PC-9 (cell line): ENCODE data around the gene ERAP2. TPM values are rescaled to one million over a fixed set of nuclear protein-coding genes. Genes with fewer than 3 reads are reported as not detected.

Source experiments
- Bru-seq: library from RNA; stranded (reverse); fragments of 400-500 nt; gene quantifications from one replicate; lab custom pipeline; 2021; lab: Mats Ljungman, UMichigan
- BruChase-seq, 2 experiments: library from RNA; stranded (reverse); fragments of 400-500 nt; gene quantifications; one replicate each; lab custom pipeline; 2021; lab: Mats Ljungman, UMichigan
- BruUV-seq: library from RNA; stranded (reverse); fragments of 400-500 nt; replicated peaks from 2 replicates; lab custom pipeline; 2021; lab: Mats Ljungman, UMichigan
- CTCF ChIA-PET: fragments of 300-600 bp; sonication (Branson Sonifier 250); formaldehyde crosslinking; loops from one replicate; lab custom pipeline; 2022; ENCODE audit warnings: antibody characterized with exemption; lab: Charles Lee
- POLR2A ChIA-PET: fragments of 300-600 bp; sonication (Branson Sonifier 250); formaldehyde crosslinking; loops from one replicate; lab custom pipeline; 2022; ENCODE audit warnings: antibody characterized with exemption; ENCODE audit not compliant: unreplicated experiment; lab: Charles Lee
- DNase-seq, 2 experiments: peaks; one replicate each; pipeline versions ENCODE4 v3.0.0 to v3.0.0-alpha.2; 2015 to 2022; ENCODE audit warnings: mixed read lengths in 1 of 2
- H2AFZ ChIP-seq: fragments of 200-600 bp; sonication (generic); 2 replicates; pipeline ENCODE4 v1.8.1; 2017; ENCODE audit warnings: antibody characterized with exemption
- H3F3A ChIP-seq: fragments of 200-600 bp; sonication (generic); 2 replicates; pipeline ENCODE4 v1.8.1; 2017; ENCODE audit warnings: antibody characterized with exemption, mild to moderate bottlenecking, low read depth; ENCODE audit not compliant: insufficient read depth
- H3K27ac ChIP-seq: fragments of 200-600 bp; sonication (generic); 2 replicates; pipeline ENCODE4 v1.6.1; 2016; ENCODE audit warnings: mixed run types
- H3K27me3 ChIP-seq: fragments of 200-600 bp; sonication (generic); 2 replicates; pipeline ENCODE4 v1.6.1; 2016; ENCODE audit warnings: low read depth, mixed run types; ENCODE audit not compliant: insufficient read depth
- H3K36me3 ChIP-seq: fragments of 200-600 bp; sonication (generic); 2 replicates; pipeline ENCODE4 v1.6.1; 2016; ENCODE audit warnings: low read depth, mixed run types
- H3K4me1 ChIP-seq: fragments of 200-600 bp; sonication (generic); replicated peaks from 2 replicates; pipeline ENCODE4 v1.6.1; 2016; ENCODE audit warnings: mixed run types; ENCODE audit not compliant: insufficient read depth
- H3K4me2 ChIP-seq: fragments of 200-600 bp; sonication (generic); 2 replicates; pipeline ENCODE4 v1.6.1; 2017; ENCODE audit warnings: mixed run types
- H3K4me3 ChIP-seq: fragments of 200-600 bp; sonication (generic); 2 replicates; pipeline ENCODE4 v1.6.1; 2016; ENCODE audit warnings: mixed run types
- H3K79me2 ChIP-seq: fragments of 200-600 bp; sonication (generic); 2 replicates; pipeline ENCODE4 v1.6.1; 2017; ENCODE audit warnings: low read depth, mixed run types
- H3K9me2 ChIP-seq: fragments of 200-600 bp; sonication (generic); 2 replicates; pipeline ENCODE4 v1.8.1; 2017; ENCODE audit warnings: mild to moderate bottlenecking; ENCODE audit not compliant: insufficient read depth
- H3K9me3 ChIP-seq: fragments of 200-600 bp; sonication (generic); 2 replicates; pipeline ENCODE4 v1.8.1; 2016; ENCODE audit warnings: low read depth; ENCODE audit not compliant: insufficient read depth
- H4K20me1 ChIP-seq: fragments of 200-600 bp; sonication (generic); 2 replicates; pipeline ENCODE4 v1.8.1; 2017; ENCODE audit not compliant: insufficient read depth
- CTCF ChIP-seq: fragments of 200-600 bp; sonication (generic); conservative IDR thresholded peaks from 2 replicates; pipeline ENCODE4 v1.6.1; 2017; ENCODE audit warnings: mixed run types, antibody characterized with exemption, mild to moderate bottlenecking, moderate library complexity
- EZH2 ChIP-seq: fragments of 200-600 bp; sonication (generic); IDR thresholded peaks from 2 replicates; pipeline ENCODE4 v1.8.0; 2017; ENCODE audit warnings: antibody characterized with exemption, low read depth
- intact Hi-C: fragments of 100-400 bp; cut with micrococcal nuclease; formaldehyde crosslinking; loops from one replicate; pipeline ENCODE4 v1.10.0; 2022; ENCODE audit not compliant: unreplicated experiment
- long read RNA-seq: library from polyadenylated mRNA; stranded (forward); transcript quantifications from one replicate; pipeline ENCODE4 v2.0.0, GENCODE V29; 2022
- total RNA-seq: library from RNA; stranded (reverse); gene quantifications from 2 replicates; pipeline ENCODE4 v1.2.3, GENCODE V29; 2021

ERAP2 gene
- total RNA-seq (48.2 and 51.9 TPM in 2 replicates), Bru-seq, nascent RNA (percentile 60 among the genes with signal in this experiment), BruChase-seq, experiment 1, labeled RNA remaining after a 2-hour chase (percentile 65 among the genes with signal in this experiment), BruChase-seq, experiment 2, labeled RNA remaining after a 6-hour chase (percentile 67 among the genes with signal in this experiment)
- long read RNA-seq, full-length matches to known transcripts: 77 of 111 reads
- long read RNA-seq, partial matches to known transcripts: 22 of 111 reads
- long read RNA-seq, other reads (novel, unspliced or antisense): 12 of 111 reads

GRCh38 chr5:96876292-96876850 lies at the start of gene ERAP2:
Gene ERAP2, plus strand, starts transcription at chr5:96876500. Its CDS starts 3,186 bp downstream, at chr5:96879686.
- H3F3A ChIP-seq: peaks cover 16% of the 10 kb centered on the region; the same call in 1 of the 2 replicates
- peak in 1 of 2 experiments; percentile 60 for DNase-seq
- peaks cover 29% of the 10 kb centered on the region for H3K4me1 ChIP-seq
- no peak for TF ChIP-seq EZH2
- no peak for TF ChIP-seq CTCF
- H3K9me3 ChIP-seq: peaks cover 7% of the 10 kb centered on the region; the same call in 1 of the 2 replicates
- no peaks in the 10 kb centered on the region for H3K9me2 ChIP-seq
- no TSS peak for BruUV-seq
- no peaks in the 10 kb centered on the region for H4K20me1 ChIP-seq
- no peaks in the 10 kb centered on the region for H3K36me3 ChIP-seq
- no peaks in the 10 kb centered on the region for H3K27me3 ChIP-seq
- peak within 1 kb of the TSS; percentile 77 for H3K4me2 ChIP-seq
- H3K79me2 ChIP-seq: no peaks in the 10 kb centered on the region
- 0 out of 2 replicates have a peak within 1 kb of the TSS, but pooled peaks have one; percentile 1 for H3K27ac ChIP-seq
- ChIA-PET POLR2A (no interaction called here), CTCF (no interaction called here)
- H3K4me3 ChIP-seq: peak within 1 kb of the TSS; percentile 64
- H2AFZ ChIP-seq: peak within 1 kb of the TSS; percentile 91
- intact Hi-C loops: loop anchor here (5.0 to 10.0 kb wide), 2 partner anchors 69 to 118 kb away; partner anchors contain the start of gene ERAP1

GRCh38 chr5:96829297-96829696 lies 47.0 kb upstream of the ERAP2 start:
- ChIA-PET POLR2A (no interaction called here), CTCF (no interaction called here)
- Histone ChIP-seq H3K4me1 (peaks cover 5% of the 10 kb centered on the region), H3F3A (peaks cover 4% of the 10 kb centered on the region), H3K79me2 (no peaks in the 10 kb centered on the region), H4K20me1 (no peaks in the 10 kb centered on the region), H3K36me3 (no peaks in the 10 kb centered on the region), H3K9me2 (no peaks in the 10 kb centered on the region; the same call in 1 of the 2 replicates), H3K9me3 (no peaks in the 10 kb centered on the region), H3K4me2 (no peak overlapping the region), H3K4me3 (no peak overlapping the region), H3K27ac (no peak overlapping the region), H3K27me3 (no peaks in the 10 kb centered on the region), H2AFZ (no peak overlapping the region)
- no TSS peak for BruUV-seq
- DNase-seq: no peak
- intact Hi-C loops: no loop called here
- TF ChIP-seq CTCF: no peak
- TF ChIP-seq EZH2: no peak

GRCh38 chr5:96834016-96834415 lies 42.3 kb upstream of the ERAP2 start:
- H4K20me1 ChIP-seq: no peaks in the 10 kb centered on the region
- no peaks in the 10 kb centered on the region; the same call in 1 of the 2 replicates for H3K9me2 ChIP-seq
- no TSS peak for BruUV-seq
- no peaks in the 10 kb centered on the region for H3F3A ChIP-seq
- intact Hi-C loops: no loop called here
- H3K79me2 ChIP-seq: no peaks in the 10 kb centered on the region
- H3K27me3 ChIP-seq: no peaks in the 10 kb centered on the region
- H2AFZ ChIP-seq: no peak overlapping the region
- no peak overlapping the region for H3K4me3 ChIP-seq
- TF ChIP-seq CTCF: no peak
- no peak for TF ChIP-seq EZH2
- no peak overlapping the region for H3K27ac ChIP-seq
- no peak overlapping the region for H3K4me2 ChIP-seq
- DNase-seq: no peak
- no peaks in the 10 kb centered on the region for H3K9me3 ChIP-seq
- ChIA-PET POLR2A (no interaction called here), CTCF (no interaction called here)
- no peaks in the 10 kb centered on the region for H3K36me3 ChIP-seq
- no peaks in the 10 kb centered on the region for H3K4me1 ChIP-seq
